Activated T-cell treated with anti-CD3 and anti-CD28 coated beads, Interleukin-2, amount 50 U/mL, for 72 hours (primary cell): ENCODE data around the gene OR10H5. TPM values are rescaled to one million over a fixed set of nuclear protein-coding genes. Genes with fewer than 3 reads are reported as not detected.
"Not testable (repeated sequence)": the region's sequence is repeated elsewhere in the genome, so short reads cannot be mapped to it uniquely, and the experiment has no call there.

Experiments
- ATAC-seq, 2 donors: fragments of 150-1000 bp; cut with Tn5 transposase; replicated peaks in 1 of 2; 2 replicates each; pipeline ENCODE4 v1.10.0; 2021; ENCODE audit warnings: moderate library complexity in 2 of 2, mild to moderate bottlenecking in 1 of 2
- DNase-seq, 2 donors: peaks; one replicate each; pipeline ENCODE4 v3.0.0; 2021 to 2022; ENCODE audit warnings: mixed read lengths in 1 of 2
- H3K27ac Mint-ChIP-seq: one replicate; pipeline ENCODE4 v1.8.0; 2022; ENCODE audit warnings: mild to moderate bottlenecking, moderate library complexity, mixed read lengths
- H3K27me3 Mint-ChIP-seq: one replicate; pipeline ENCODE4 v1.8.0; 2022; ENCODE audit warnings: low read depth, mixed read lengths
- H3K36me3 Mint-ChIP-seq, 2 donors: one replicate each; pipeline ENCODE4 v1.8.0; 2022; ENCODE audit warnings: mixed read lengths in 2 of 2, mild to moderate bottlenecking in 1 of 2; ENCODE audit not compliant: insufficient read depth in 2 of 2
- H3K4me1 Mint-ChIP-seq: one replicate; pipeline ENCODE4 v1.8.0; 2022; ENCODE audit warnings: low read depth, mixed read lengths
- H3K4me3 Mint-ChIP-seq, 2 donors: one replicate each; pipeline ENCODE4 v1.8.0; 2022; ENCODE audit warnings: mild to moderate bottlenecking in 2 of 2, mixed read lengths in 2 of 2, moderate library complexity in 2 of 2
- H3K9me3 Mint-ChIP-seq, 2 donors: one replicate each; pipeline ENCODE4 v1.8.0; 2022; ENCODE audit warnings: mixed read lengths in 2 of 2
- total RNA-seq, 2 donors: library from RNA; stranded (reverse); gene quantifications; one replicate each; pipeline ENCODE4 v1.2.3, GENCODE V29; 2022

Gene OR10H5
- total RNA-seq, 2 donors from 2014 or later, result not detected

- no peaks in the 10 kb centered on the region for H3K36me3 Mint-ChIP-seq
- ATAC-seq (no peak), DNase-seq (no peak)
- no peaks in the 10 kb centered on the region for H3K9me3 Mint-ChIP-seq
- no peak overlapping the region for H3K4me3 Mint-ChIP-seq
- H3K4me1 Mint-ChIP-seq, result peaks cover 6% of the 10 kb centered on the region
- H3K27ac Mint-ChIP-seq, result no peak overlapping the region
- H3K27me3 Mint-ChIP-seq, result no peaks in the 10 kb centered on the region
Measured at GRCh38 chr19:15825753-15826152, 38.3 kb downstream of the OR10H5 start.

GRCh38 chr19:15828121-15828610, 40.7 kb downstream of the OR10H5 start:
- DNase-seq, result no peak
- Mint-ChIP-seq H3K9me3 (no peaks in the 10 kb centered on the region), H3K27ac (no peak overlapping the region), H3K4me1 (peaks cover 6% of the 10 kb centered on the region), H3K4me3 (no peak overlapping the region), H3K27me3 (no peaks in the 10 kb centered on the region), H3K36me3 (no peaks in the 10 kb centered on the region)
- ATAC-seq, result no peak

GRCh38 chr19:15828611-15829305, 41.3 kb downstream of the OR10H5 start:
- not testable (repeated sequence) for H3K27ac Mint-ChIP-seq, H3K27me3 Mint-ChIP-seq, H3K4me1 Mint-ChIP-seq, ATAC-seq, H3K4me3 Mint-ChIP-seq, DNase-seq, H3K9me3 Mint-ChIP-seq, H3K36me3 Mint-ChIP-seq

- no peaks in the 10 kb centered on the region for H3K4me1 Mint-ChIP-seq
- no peak overlapping the region for H3K4me3 Mint-ChIP-seq
- H3K36me3 Mint-ChIP-seq, result no peaks in the 10 kb centered on the region
- no peaks in the 10 kb centered on the region for H3K9me3 Mint-ChIP-seq
- ATAC-seq (no peak), DNase-seq (no peak)
- no peaks in the 10 kb centered on the region for H3K27me3 Mint-ChIP-seq
- H3K27ac Mint-ChIP-seq, result no peak overlapping the region
Measured at GRCh38 chr19:15829306-15829698, 41.8 kb downstream of the OR10H5 start.

GRCh38 chr19:15829786-15830185, 42.3 kb downstream of the OR10H5 start:
- Mint-ChIP-seq H3K36me3 (no peaks in the 10 kb centered on the region), H3K27me3 (no peaks in the 10 kb centered on the region), H3K9me3 (no peaks in the 10 kb centered on the region), H3K27ac (no peak overlapping the region), H3K4me1 (no peaks in the 10 kb centered on the region), H3K4me3 (no peak overlapping the region)
- no peak for ATAC-seq
- DNase-seq, result no peak

GRCh38 chr19:15831626-15832025, 44.2 kb downstream of the OR10H5 start:
- ATAC-seq (no peak), DNase-seq (no peak)
- Mint-ChIP-seq H3K4me3 (no peak overlapping the region), H3K36me3 (peaks cover 1 to 3% of the 10 kb centered on the region in 2 donors), H3K9me3 (no peaks in the 10 kb centered on the region), H3K27ac (no peak overlapping the region), H3K4me1 (peaks cover 9% of the 10 kb centered on the region), H3K27me3 (no peaks in the 10 kb centered on the region)

- H3K27me3 Mint-ChIP-seq, H3K36me3 Mint-ChIP-seq, H3K4me3 Mint-ChIP-seq, H3K27ac Mint-ChIP-seq, DNase-seq, ATAC-seq, H3K9me3 Mint-ChIP-seq: not testable (repeated sequence)
- H3K4me1 Mint-ChIP-seq, result peaks cover 16% of the 10 kb centered on the region
Measured at GRCh38 chr19:15834232-15834631, 46.8 kb downstream of the OR10H5 start.

- Mint-ChIP-seq H3K27ac (peak overlapping the region; percentile 95), H3K4me1 (peaks cover 22% of the 10 kb centered on the region), H3K4me3 (peak overlapping the region; percentile 90 to 93)
- not testable (repeated sequence) for H3K36me3 Mint-ChIP-seq, H3K9me3 Mint-ChIP-seq, H3K27me3 Mint-ChIP-seq
- DNase-seq (peak; percentile 36 to 44), ATAC-seq (peak; percentile 22 to 36)
Measured at GRCh38 chr19:15835565-15836329, 48.3 kb downstream of the OR10H5 start.

GRCh38 chr19:15836330-15837220, 49.1 kb downstream of the OR10H5 start:
- Mint-ChIP-seq H3K4me1 (peaks cover 22% of the 10 kb centered on the region), H3K36me3 (peaks cover 1 to 3% of the 10 kb centered on the region in 2 donors), H3K27ac (peak overlapping the region; percentile 96), H3K27me3 (no peaks in the 10 kb centered on the region), H3K4me3 (peak overlapping the region; percentile 90 to 93), H3K9me3 (no peaks in the 10 kb centered on the region)
- ATAC-seq, result peak; percentile 94 to 96
- peak; percentile 95 to 97 for DNase-seq

GRCh38 chr19:15837221-15837731, 49.8 kb downstream of the OR10H5 start:
- H3K9me3 Mint-ChIP-seq, result no peaks in the 10 kb centered on the region
- peak in 1 of 2 donors; percentile 2 for ATAC-seq
- H3K4me3 Mint-ChIP-seq, result peak overlapping the region; percentile 90 to 93

GRCh38 chr19:15838351-15838750, 50.9 kb downstream of the OR10H5 start:
- ATAC-seq (no peak), DNase-seq (no peak)
- H3K27ac Mint-ChIP-seq, result no peak overlapping the region
- H3K36me3 Mint-ChIP-seq, result peaks cover 1 to 3% of the 10 kb centered on the region in 2 donors
- H3K4me1 Mint-ChIP-seq, result peaks cover 25% of the 10 kb centered on the region
- no peaks in the 10 kb centered on the region for H3K27me3 Mint-ChIP-seq
- peak overlapping the region in 1 of 2 donors; percentile 36 for H3K4me3 Mint-ChIP-seq
- no peaks in the 10 kb centered on the region for H3K9me3 Mint-ChIP-seq

More at GRCh38 chr19:15837221-15837731, 49.8 kb downstream of the OR10H5 start:
- Mint-ChIP-seq H3K36me3 (peaks cover 1 to 3% of the 10 kb centered on the region in 2 donors), H3K4me1 (peaks cover 22% of the 10 kb centered on the region), H3K27ac (peak overlapping the region; percentile 96), H3K27me3 (no peaks in the 10 kb centered on the region)
- no peak for DNase-seq

- DNase-seq, H3K27ac Mint-ChIP-seq, H3K4me3 Mint-ChIP-seq, ATAC-seq, H3K36me3 Mint-ChIP-seq, H3K9me3 Mint-ChIP-seq, H3K27me3 Mint-ChIP-seq: not testable (repeated sequence)
- H3K4me1 Mint-ChIP-seq, result peaks cover 38% of the 10 kb centered on the region
Measured at GRCh38 chr19:15839888-15840287, 52.4 kb downstream of the OR10H5 start.
